ENCODE data around the gene NAPG.
"Not testable (repeated sequence)": the region's sequence is repeated elsewhere in the genome, so short reads cannot be mapped to it uniquely, and the experiment has no call there.

NAPG gene

GRCh38 chr18:10511236-10511635 lies 14.6 kb upstream of the NAPG start:
- in situ Hi-C loops (cut with MboI; ENCODE audit: low sequenced_read_pairs) = no loop called here

- in situ Hi-C loops (cut with MboI; ENCODE audit: low sequenced_read_pairs) = no loop called here
Observed at GRCh38 chr18:10514082-10514481, 11.7 kb upstream of the NAPG start.

GRCh38 chr18:10514601-10515000 lies 11.2 kb upstream of the NAPG start:
- in situ Hi-C loops (cut with MboI; ENCODE audit: low sequenced_read_pairs) = no loop called here

- in situ Hi-C loops (cut with MboI; ENCODE audit: low sequenced_read_pairs) = no loop called here
Observed at GRCh38 chr18:10515456-10515855, 10.4 kb upstream of the NAPG start.

DNA sequence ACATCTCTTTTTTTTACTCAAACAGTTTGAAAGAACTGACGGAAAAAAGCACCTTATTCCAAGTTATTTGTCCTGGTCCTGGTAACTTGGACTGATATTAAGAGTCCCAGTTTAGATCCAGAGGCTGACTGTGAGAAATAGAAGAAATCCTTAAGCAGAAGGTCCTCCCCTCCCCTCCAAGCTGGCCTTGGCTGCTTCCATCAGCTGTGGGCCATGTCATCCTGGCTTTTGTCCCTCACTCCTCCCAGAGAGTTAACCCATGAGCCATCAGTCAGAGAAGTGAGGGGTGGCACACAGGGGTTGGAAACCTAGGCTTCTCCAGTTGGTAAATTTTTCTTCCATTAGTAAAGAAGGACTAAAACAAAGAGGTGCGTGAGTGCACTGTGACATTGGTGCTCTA lies 9.7 kb upstream of the NAPG start:
- in situ Hi-C loops (cut with MboI; ENCODE audit: low sequenced_read_pairs) = no loop called here

DNA sequence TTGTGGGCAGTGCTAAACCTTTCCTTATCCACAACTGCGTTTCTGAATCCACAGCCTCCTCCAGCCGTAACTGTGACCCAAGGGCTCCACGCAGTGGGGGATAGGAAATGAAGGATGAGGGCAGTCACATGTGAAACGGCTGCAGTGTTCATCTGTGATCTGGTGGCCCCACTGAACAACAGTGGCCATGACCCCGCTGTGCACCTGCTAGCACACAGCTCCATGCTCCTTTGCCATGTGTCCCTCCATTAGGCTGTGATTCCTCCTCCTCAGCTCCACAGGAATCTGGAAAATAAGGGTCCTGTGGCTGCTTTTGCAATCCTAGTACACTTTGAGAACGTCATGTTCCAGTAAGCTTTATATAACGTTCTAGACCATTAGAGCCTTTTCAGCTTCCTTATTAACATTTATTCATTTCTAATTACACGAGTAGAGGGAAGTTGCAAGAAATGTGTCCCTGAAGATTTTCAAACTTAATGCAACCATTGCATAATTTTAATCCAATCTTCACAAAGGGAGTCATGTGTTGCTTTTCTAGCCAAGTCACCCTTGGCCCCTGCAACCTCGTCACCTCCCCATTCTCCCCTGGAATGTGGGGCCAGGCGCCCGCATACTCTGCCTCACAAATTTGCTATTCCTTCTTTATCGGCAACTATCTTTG lies 7.1 kb upstream of the NAPG start:
- in situ Hi-C loops (cut with MboI; ENCODE audit: low sequenced_read_pairs) = no loop called here

GRCh38 chr18:10519366-10519765 lies 6.5 kb upstream of the NAPG start:
- in situ Hi-C loops (cut with MboI; ENCODE audit: low sequenced_read_pairs) = no loop called here

DNA sequence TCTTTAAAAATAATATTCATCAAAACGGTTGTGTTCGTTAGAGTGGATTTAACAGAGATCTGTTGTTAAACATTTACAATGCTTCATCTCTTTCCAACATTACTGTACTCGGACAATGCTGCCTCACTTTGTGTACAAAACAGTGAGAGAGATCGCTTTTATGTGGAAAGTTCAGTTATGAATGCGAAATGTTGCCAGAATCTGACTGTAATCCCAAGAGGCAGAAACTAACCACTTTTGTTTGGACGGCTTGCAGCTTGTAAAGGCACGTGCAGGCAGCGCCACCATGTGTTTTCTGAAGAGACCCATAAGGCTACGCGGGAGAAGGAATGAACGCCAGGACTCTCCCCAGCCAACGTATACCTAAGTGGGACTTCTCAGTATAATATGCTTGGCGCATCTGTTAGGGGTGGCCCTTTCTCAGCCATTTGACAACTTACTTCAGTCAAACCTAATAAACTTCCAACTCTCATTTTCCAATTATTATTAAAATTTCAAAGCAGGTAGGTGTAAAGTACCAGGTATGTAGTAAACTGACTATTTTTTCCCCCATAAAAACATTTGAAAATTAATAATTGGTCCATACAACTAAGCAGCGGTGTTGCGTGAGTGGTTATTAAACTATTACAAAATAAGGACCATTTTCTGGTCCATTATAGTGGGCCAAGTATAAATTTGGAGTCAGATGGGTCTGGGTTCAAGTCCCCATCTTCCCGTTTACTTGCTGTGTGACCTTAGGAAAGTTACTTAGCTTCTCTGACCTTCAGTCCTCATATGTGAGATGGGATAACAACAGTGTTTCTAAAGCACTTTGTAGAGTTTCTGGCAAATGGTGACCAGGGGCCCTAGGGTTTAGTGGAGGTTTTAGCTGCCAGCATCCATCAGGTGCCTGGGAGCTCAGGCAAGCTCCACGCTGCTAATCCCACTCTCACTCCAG lies 5.6 kb upstream of the NAPG start:
- in situ Hi-C loops (cut with MboI; ENCODE audit: low sequenced_read_pairs) = no loop called here

GRCh38 chr18:10521566-10521965 lies 4.3 kb upstream of the NAPG start:
- in situ Hi-C loops (cut with MboI; ENCODE audit: low sequenced_read_pairs) = no loop called here

GRCh38 chr18:10522574-10522973 lies 3.3 kb upstream of the NAPG start:
- in situ Hi-C loops (cut with MboI; ENCODE audit: low sequenced_read_pairs) = no loop called here

DNA sequence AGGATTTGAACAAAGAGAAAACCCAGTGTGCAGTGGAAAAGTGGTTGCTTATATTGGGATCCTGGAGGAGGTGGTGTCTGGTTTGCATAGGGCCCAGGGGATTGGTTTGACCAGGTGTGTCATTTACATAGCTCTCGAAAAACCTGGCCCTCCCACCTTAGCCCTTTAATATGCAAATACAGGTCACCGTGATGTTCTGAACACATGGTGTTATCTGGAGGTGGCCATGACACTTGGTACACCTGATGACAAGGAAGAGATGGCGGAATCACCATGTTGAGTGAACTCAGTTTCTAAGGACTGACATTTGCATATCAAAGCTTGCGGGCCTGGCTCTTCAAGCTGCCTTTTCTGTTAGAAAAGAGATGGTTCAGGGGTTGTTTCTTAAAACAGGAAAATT lies 2.3 kb upstream of the NAPG start:
- in situ Hi-C loops (cut with MboI; ENCODE audit: low sequenced_read_pairs) = no loop called here

GRCh38 chr18:10524507-10525370 lies 1.1 kb upstream of the NAPG start:
- in situ Hi-C loops (cut with MboI; ENCODE audit: low sequenced_read_pairs) = no loop called here

DNA sequence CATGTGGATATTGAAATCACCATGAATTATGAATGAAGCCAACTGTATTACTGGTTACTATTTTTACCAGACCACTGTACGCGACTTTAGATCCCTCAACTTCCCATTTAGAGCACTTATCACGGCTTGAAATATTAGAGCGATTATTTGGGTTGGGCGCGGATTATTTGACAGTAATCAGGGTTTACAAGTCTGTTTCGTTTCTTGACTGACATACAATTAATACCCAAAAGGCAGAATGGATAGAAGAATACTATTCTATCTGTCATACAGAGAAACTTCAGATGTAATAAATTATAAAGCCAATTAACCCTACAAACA lies 496 bp upstream of the NAPG start:
- in situ Hi-C loops (cut with MboI; ENCODE audit: low sequenced_read_pairs) = no loop called here

GRCh38 chr18:10526561-10526949 lies 728 bp downstream of the NAPG start:
- in situ Hi-C loops (cut with MboI; ENCODE audit: low sequenced_read_pairs) = no loop called here

- in situ Hi-C loops (cut with MboI; ENCODE audit: low sequenced_read_pairs) = no loop called here
Observed at GRCh38 chr18:10528439-10528838, 2.6 kb downstream of the NAPG start.

GRCh38 chr18:10530002-10530401 lies 4.2 kb downstream of the NAPG start:
- in situ Hi-C loops (cut with MboI; ENCODE audit: low sequenced_read_pairs) = no loop called here

- in situ Hi-C loops (cut with MboI; ENCODE audit: low sequenced_read_pairs) = no loop called here
Observed at GRCh38 chr18:10530852-10531251, 5.0 kb downstream of the NAPG start.

GRCh38 chr18:10533111-10533510 lies 7.3 kb downstream of the NAPG start:
- in situ Hi-C loops (cut with MboI; ENCODE audit: low sequenced_read_pairs) = no loop called here

DNA sequence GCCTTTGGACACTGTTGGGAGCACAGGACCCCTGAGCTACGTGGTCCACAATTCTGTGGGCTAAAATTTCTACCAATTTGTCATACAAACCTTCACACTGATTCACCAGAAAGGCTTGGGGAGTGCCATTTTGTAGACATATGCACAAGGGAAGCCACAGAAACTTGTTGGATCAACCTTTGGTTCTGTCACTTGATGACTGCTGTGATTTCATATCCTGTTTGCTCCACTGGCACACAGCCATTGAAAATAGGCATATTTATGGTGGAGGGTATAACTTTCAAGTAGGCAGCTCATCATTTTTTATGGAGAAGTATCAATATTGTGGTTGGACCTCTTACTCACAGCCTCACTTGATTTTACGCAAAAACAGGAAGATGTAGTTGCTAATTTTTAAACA lies 10.5 kb downstream of the NAPG start:
- in situ Hi-C loops (cut with MboI; ENCODE audit: low sequenced_read_pairs) = no loop called here

DNA sequence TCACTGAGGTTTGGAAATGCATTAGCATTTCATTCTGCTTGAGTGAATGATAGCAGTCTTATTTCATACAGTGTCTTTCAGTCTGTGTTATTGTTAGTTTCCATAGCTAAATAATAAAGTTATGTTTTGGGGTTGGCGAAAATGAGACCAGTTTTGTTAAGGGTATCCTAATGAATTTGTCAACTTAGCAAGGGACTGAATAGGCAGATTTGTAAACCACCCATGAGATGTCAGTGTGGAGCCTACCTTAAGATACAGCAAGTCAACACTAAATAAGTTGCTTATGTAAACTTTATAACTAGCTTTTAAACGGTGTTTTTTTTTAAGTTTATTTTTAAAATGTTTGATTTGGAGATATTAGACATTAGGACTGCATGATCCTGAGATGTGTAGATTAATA lies 11.9 kb downstream of the NAPG start:
- in situ Hi-C loops (cut with MboI; ENCODE audit: low sequenced_read_pairs) = no loop called here

- in situ Hi-C loops (cut with MboI; ENCODE audit: low sequenced_read_pairs) = not testable (repeated sequence)
Observed at GRCh38 chr18:10539124-10539523, 13.3 kb downstream of the NAPG start.

GRCh38 chr18:10543277-10543676 lies 17.4 kb downstream of the NAPG start:
- in situ Hi-C loops (cut with MboI; ENCODE audit: low sequenced_read_pairs) = no loop called here
